COLO668 (cell line): ENCODE results near the gene CDIP1.
A peak's percentile ranks its signal among the peaks of the same experiment; 100 is the strongest.

Experiments used
- DNase-seq: peaks from one replicate; lab custom pipeline; 2025; ENCODE audit not compliant: unreplicated experiment; lab: John Stamatoyannopoulos, UW

Gene CDIP1

DNA sequence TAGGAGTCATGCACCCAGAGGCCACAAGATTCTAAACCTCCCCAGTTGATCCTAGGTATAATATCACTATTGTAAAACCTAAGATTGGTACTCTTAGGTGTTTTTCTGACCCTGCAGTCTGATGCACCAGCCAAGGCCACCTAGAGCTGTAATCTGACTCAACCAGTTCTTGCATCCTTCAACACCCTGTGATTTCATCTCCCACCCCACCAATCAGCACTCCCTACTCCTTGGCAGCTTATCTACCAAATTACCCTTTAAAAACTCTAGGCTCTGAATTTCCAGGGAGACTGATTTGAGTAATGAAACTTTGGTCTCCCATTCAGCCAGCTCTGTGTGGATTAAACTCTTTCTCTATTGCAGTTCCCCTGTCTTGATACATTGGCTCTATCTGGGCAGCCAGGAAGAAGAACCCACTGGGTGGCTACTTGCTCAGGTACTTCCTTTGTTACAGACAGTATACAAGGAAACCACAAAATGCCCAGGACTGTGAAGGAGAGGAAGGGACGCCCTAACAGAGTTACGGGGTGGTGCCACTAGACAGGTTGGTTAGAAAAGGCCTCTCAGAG lies 1.2 kb upstream of the CDIP1 start:
- DNase-seq, result no peak

DNA sequence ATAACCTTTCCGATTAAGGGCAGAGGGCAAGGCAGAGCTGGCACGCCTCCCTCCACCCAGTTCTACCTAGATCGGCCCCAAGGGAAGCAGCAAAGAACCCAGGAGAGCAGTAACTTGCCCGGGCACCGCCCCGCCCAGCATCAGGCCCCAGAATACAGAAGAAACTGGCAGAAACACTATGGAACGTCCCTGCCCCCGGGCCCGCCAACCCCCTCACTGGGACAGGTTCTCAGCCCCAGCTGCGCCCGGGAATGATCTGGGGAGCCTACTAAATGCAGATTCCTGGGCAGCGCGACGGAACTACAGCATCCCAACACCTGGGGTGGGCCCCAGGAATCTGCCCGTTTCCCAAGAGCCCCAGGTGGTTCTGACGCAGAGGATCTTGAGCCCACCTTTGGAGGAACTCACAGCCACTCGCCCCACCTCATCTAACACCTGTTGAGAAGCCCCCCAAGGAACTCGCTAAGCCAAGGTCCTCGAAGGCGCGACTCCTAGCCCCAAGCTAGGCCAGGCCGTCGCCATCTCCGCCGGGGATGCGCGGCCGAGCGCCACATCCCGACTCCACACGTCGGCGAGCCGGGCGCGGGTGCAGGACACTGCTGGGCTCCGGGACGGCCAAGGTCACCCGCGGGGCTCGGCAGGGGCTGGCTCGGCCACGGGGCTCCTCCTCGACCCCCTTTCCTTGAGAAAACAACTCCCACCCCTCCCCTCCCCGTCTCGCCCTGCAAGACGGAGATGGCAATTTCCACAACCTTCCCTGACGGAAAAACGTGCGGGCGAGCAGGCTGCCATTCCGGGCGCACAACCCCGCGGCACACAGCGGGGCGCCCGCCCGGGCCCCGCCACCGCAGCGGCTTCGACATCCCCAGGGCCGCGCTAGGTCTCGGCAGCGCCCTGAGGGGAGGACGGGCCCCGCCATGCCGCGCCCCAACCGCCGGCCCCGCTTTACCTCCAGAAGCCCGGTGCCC lies 913 bp downstream of the CDIP1 start:
- peak; percentile 58 for DNase-seq

DNA sequence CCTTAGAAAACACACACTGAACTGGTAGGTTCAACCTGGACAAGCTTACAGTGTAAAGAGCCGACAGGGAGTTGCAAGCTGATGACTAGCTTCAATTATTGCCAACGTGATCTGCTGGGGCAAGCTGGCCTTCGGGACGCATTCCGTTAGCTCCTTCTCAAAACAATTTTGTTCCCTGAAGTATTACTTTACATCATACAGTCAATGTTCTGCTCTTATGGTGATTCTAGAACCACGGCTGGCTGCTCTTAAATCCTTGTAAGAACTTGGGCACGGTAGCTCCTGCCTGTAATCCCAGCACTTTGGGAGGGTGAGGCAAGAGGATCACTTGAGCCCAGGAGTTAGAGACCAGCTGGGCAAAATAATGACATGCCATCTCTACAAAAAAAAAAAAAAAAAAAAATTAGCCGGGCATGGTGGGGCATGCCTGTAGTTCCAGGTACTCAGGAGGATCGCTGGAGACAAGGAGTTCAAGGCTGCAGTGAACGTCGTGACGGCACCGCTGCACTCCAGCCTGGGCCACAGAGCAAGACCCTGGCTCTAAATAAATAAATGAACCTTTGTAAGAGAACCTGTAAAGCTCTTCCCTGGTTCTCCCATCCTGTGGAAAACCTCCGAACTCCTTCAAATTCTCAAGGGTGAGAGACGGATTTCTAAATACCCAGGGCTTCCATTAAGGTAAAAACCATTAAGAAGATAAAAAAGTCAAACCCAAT lies 2.0 kb downstream of the CDIP1 start:
- DNase-seq, result no peak

DNA sequence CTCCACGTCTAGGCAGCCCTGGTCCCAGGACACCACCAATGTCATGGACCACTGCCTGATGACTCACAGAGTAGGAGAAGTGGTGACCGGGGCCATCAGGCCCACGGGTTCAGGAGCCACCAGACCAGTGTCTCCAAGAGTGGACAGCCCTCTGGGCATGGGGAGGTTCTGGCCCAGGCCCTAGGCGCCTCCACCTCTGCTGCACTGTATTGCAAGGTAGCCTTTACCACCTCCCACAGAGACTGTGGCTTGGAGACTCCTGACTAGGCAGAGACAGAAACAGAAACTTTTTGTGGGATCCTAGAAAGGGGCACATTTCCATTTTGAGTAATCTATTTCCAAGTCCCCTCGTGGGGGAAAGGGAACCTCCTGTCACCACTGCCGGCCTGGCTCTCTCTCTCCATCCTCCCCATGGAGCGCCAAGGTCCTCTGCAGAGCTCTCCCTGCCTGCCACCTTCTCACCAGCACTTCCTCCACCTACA lies 2.9 kb downstream of the CDIP1 start:
- no peak for DNase-seq

DNA sequence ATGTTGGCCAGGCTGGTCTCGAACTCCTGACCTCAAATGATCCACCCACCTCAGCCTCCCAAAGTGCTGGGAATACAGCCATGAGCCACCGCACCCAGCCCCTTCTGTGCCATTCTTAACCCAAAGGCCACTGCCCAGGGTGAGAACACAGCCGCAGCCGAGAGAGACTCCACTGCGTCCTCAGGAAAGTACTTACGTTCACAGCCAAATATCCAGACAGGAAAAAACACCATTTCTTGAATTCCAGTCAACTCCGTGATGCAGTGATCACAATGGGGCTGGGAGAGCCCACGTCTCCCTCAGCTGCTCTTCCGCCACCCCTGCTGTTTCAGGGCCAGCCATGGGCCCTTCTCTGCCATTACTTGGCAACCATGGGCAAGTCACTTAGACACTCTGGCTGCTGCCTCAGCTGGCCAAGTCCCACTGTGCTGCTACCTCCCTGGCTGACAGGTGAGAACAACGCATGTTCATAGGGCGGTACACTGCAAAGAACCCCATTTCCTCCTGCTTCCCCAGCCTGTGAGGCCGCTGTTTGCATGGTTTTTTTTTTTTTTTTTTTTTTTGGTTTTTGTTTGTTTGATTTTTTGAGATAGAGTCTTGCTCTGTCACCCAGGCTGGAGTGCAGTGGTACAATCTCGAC lies 4.3 kb downstream of the CDIP1 start:
- no peak for DNase-seq

DNA sequence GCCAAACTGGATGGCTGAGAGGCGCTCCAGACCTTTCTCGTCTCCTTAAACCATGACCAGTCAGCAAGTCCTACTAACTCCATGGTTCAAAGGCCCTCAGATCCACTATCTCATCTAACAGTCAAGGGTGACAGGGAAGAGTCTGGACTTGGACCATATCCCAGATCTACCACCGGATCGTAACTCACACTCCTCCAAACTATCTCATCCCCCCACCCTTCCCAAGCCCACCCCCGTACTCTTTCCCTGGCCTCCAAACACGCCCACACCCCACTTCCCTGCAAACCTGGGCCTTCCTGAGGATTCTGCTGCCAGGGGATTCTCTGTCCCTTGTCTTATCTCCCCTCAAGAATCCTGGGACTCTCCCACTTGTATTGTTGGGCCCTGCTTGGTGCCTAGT lies 5.1 kb downstream of the CDIP1 start:
- no peak for DNase-seq

DNA sequence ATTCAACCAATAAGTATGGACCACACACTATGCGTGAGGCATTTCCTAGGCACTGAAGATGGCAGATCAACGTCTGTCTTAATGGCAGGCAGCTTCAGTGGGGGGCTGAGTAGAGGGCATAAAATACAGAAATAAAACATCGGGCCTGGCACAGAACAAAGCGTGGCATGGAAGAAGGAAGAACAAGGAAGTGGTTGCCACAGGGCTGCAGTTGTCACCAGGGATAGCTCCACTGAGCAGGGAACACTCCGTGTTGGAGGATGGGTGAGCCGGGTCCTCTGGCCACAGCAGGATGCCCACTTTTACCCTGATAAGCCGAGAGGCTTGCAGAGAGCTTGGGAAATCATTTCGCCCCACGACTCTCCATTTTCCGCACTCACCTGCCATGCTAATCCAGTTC lies 6.3 kb downstream of the CDIP1 start:
- no peak for DNase-seq

DNA sequence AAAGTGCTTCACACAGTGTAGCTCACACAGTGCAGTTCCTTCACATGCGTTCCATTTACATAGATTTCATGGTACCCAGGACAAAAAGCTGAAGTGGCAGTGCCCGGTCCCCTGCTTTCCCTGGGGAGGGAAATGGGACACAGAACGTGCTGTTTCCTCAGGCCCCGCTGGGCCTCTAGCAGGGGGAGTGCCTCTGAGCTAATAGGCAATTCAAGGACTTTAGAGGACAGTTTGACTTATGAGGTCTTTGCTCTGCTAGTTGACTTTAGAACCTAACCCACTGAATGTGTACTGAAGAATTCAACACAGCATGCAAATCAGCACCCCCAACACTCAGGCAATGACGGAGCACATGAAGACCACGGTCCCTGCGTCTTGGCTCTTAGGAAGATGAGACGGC lies 6.8 kb downstream of the CDIP1 start:
- no peak for DNase-seq

DNA sequence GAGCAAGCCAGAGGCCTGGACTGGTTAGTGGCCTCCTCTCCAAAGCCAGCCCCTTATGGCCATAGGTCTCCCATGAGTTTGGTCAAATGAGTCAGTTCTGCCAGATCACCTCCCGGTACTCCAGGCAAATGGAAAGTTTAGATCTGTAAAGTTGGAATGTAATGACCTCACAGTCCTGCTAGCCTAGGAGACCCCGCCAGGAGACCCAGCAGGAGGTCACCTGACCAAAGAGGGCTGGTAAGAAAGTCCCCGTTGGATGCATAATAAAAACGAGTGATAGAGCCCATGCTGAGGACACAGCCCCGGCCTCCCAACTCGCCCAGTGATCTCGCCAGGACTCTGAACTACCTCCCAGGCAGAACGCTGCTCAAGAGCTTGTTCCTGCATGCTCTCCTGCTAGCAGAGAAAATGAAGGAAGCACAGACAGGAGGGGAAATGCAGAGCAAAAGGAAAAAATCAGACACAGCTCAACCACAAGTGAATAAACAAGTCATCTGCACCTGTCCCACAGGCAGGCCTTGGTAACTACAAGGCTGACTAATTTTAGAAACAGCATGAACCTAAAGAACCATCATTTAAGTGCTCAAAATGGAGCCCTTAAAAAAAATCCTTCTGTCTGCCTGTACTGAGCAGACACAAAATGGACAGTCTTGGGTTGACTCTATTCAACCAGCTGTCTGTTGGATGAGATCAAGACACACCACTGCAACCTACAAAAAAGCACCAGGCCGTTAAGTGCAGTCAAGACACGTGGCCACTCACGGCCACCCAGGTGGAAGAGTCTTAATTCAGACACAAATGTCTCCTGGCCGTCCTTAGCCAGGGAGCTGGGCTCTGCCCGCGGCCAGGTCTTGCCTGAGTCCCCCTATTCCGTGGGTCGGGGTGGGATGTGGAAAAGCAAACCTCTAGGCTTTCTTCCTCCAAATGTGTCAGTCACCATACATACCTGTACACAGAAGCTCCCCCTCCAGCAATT lies 9.2 kb downstream of the CDIP1 start:
- no peak for DNase-seq

DNA sequence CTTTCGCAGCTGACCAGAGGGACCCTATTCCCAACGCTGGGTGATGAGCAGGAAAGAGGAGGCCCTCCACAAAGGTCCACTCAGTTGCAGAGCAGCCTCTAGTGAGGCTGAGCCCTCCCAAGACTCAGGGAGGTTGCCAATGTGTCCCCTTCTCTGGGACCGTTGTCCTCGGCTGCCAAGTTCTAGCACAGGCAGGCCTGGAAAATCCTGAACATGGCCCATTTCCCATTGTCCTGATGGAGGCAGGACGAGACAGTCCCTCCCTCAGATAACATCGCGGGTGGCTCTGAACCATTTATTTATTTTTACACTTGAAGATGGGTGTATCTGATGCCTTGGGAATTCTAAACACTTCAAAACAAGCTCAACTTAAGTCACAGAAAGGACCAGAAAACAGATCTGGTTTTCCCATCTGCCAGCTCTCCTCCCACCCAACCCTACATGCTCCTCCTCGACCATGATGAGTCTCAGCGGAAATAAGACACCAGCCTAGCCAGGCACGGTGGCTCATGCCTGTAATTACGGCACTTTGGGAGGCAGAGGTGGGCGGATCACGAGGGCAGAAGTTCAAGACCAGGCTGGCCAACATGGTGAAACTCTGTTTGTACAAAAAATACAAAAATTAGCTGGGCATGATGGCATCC lies 12.8 kb downstream of the CDIP1 start:
- no peak for DNase-seq

DNA sequence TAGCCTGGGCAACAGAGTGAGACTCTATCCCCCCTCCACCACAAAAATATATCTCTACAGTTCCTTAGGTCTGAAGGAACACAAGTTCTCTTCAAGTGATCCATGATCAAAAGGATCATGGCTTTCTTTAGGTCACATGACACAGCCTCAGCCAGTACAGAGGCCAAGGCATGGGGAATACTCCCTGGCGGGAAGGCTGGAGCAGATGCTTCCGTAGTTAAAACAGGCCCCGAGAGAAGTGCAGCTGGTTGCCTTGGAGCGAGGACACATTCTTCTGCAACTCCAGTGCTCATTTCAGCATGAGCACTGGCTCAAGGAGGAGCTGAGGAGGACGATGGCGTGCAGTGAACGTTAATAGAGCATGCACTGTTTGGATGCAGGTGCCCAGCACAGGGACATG lies 13.5 kb downstream of the CDIP1 start:
- no peak for DNase-seq

DNA sequence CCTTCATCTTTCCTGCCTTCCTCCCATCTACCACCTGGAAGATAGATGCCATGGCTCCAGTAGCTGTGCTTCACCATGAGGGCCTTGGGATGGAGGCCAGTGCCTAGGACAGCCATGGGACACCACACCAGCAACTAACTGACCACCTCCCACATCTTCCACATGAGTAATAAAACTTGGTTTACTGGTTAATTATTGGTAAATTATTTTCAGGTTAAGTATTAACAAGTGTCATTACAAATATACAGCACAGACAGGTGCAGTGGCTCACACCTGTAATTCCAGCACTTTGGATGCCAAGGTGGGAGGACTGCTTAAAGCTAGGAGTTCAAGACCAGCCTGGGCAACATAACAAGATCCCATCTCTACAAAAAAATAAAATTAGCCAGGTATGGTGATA lies 14.0 kb downstream of the CDIP1 start:
- DNase-seq, result no peak

DNA sequence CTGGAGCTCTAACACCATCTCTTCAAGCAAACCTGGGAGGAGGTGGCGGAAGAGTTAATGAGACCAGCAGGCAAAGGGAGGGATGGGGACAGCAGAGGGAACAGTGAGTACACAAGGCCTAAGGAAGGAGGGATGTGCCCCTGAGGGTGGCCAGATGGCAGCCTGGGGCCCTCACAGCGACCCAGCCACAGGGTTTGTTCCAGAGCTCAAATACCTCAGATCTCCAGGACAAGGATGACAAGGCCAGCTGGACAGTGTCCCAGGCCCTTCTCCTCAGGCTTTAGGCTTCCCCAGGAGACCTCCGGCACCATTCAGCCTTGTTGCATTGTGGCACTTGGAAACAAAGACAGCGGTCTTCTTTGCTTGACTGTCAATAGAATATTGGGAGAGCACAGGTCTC lies 14.9 kb downstream of the CDIP1 start:
- no peak for DNase-seq

DNA sequence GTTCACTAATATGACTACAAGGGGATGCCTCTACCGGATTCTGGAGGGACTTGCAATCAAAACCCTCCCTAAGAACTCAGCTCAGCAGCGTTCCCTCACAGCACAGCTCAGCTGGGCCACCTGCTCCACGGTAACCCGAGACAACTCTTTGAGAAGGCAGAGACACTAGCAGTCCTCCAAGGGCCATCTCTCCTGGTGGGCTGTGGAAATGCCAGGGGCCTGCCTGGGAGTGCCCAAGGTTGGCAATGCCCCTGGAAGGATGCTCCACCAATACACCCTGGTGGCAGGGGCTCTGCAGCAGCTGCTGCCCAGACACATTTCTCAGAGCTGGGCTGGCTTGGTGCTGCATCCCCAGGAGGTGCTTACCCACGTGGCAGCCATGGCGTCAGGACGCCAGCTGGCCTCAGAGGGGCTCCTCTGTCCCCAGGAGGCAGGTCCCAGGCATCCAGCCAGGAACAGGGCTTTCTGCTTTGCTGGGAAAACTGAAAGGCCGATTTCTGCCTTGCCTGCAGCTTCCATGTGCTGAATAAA lies 16.5 kb downstream of the CDIP1 start:
- peak; percentile 30 for DNase-seq

DNA sequence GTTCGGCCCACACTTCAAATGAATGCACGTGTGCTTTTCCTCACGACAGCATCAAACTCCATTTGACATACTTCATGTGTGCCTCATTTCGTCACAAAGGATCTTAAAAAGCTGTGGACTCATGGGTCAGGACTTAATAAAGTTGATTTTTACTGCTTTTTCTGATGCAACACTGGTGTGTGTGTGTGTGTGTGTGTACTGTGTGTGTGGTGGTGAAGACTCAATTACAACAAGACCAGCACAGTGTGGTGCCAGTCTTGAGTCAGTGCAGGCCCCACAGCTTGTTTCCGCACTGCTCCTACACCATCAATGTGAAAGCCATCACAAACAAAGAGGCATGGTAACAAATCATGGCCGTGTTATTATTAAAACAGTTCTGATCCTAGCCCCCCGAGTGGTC lies 17.7 kb downstream of the CDIP1 start:
- DNase-seq, result no peak

DNA sequence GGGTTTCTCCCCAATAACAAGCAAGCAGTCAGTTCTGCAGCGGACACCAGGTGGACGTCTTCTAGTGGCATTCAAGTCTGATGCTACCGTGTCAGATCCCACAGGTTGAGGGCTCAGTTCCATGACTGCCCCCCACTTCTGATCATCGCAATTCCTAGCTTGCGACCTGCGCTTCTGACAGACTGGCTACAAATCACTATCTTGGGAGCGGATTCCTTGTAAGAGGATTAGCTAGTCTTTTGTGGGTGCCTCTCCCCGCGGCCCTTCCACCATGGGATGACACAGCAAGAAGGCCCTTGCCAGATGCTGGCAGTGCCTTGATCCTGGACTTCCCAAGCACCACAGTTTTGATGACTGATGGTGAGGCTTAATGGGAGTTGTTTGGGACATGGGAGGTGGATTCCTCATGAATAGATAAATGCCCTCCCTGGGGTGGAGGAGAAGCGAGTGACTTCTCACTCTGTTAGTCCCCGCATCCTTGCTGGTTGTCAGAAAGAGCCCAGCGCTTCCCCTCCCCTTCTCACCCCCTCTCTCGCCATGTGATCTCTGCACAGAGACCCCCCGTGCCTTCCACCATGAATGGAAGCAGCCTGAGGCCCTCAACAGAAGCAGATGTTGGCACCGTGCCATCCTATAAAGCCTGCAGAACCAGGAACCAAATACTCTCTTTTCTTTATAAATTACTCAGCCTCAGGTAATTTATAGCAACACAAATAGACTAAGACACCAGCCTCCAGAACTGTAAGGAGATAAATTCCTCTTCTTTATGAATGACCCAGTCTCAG lies 19.1 kb downstream of the CDIP1 start:
- DNase-seq, result peak; percentile 10

DNA sequence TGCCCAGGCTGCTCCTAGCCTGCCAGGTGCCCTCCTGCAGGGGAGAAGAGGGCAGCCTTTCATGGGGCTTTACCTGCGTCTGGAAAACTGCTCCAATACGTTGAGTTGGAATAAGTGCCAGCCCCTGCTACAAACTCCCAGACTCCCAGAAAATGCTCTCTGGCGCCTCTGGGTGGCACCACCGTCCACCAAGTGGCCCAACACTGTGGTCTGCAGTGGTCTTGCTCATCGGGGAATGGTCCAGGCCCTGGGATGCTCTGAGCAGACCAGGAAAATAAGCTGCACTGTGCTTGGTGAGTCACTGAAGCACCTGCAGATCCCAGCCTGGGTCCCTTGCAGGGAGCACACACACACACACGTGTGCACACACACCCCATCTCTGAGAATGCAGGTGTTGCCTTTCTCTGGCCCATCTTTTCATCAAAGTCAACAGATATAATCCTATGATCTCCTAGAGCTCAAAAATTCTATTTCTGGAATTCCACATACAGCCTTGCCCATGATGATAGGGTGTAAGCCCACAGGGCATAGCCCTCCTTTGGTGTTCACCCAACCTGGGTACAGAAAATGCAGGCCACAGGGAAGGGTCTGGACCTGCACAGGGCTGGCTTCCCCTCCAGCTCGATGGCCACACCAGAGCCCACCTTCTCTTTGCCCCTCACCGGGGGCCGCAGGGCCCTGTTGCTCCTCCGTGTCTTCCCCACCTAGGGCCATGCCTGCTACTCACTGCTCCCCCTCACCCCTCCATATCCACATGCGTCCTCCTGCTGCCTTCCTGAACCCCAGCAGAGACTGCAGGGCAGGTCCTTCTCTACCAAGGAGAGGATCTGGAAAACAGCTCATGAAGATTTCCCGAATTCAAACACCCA lies 20.5 kb downstream of the CDIP1 start:
- peak; percentile 39 for DNase-seq
